ENCODE data around the gene PALLD.
"Not testable (repeated sequence)": the region's sequence is repeated elsewhere in the genome, so short reads cannot be mapped to it uniquely, and the experiment has no call there.

The PALLD gene

DNA sequence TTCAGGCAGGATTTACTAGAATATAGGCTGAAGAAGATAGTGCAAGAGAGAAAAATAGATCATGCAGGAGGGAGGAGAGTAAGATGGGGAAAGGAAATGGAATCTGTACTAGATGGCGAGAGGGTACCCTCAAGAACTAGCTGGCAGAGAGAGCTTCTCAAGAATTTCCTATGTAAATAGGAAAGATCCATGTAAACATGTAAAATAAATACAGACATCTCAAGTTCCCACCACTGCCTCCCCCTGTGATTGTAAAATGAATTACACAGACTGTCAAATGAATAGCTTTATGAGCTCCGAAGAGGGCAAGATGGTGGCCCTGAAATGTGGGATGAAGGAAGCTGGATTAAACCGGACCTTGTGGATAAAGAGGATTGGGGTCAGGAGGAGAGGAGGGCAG lies 178.0 kb downstream of the PALLD start:
- DNase-seq (ENCODE audit: low read depth in 2 of 2), result no peak

DNA sequence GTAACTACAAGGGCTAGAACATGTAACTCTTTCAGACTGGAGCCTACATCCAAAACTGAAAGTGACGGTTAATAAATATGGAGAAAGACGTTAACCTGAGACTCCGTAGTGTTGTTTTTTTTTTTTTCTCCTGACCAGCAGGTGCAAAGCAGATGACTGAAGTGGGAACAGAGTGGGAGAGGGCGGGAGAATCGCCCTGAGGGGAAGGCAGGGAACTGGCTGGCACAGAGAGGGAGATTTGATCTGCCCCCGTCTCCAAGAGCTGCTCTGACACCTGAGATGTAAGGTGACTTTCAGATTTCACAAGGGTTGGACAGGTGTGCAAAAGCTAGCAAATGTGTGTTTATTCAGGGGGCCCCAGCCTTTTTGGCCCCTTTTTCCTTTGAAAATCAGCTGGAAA lies 180.2 kb downstream of the PALLD start:
- no peak for DNase-seq (ENCODE audit: low read depth in 2 of 2)

DNA sequence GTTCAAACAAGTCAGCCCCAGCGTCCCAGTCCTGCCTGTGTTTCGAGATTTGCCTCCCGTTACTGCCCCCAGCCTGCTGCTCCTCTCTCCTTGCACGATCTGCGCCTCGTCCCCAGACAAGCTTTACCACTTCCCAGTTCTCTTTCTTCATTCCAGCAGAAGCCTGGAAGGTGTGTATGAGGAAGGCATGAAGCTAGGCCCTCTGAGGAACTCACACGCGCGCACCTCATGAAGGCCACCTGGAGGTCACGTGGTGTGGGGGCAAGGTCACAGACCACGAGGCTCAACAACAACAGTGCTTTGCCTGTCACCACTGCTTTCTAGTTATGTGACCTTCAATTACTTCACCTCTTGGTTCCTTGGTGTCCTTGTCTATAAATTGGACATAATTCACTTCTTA lies 181.0 kb downstream of the PALLD start:
- DNase-seq (ENCODE audit: low read depth in 2 of 2), result no peak

DNA sequence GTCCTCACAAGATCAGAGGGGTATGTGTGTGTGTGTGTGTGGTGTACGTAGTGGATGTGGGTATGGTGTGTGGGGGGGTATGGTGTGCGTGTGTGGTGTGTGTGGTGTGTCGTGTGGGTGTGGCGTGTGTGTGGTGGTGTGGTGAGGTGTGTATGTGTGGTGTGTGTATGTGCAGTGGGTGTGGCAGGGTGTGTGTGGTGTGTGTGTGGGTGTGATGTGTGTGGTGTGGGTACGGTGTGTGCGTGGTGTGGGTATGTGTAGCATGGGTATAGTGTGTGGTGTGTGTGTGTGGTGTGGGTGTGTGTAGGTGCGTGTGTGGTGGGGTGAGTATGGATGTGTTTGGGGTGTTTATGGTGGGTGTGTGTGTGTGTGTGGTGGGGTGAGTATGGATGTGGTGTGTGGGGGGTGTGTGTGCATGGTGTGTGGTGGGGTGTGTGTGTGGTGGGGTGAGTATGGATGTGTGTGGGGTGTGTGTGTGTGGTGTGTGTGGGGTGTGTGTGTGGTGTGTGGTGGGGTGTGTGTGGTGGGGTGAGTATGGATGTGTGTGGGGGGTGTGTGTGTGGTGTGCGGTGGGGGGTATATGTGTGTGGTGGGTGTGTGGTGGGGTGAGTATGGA lies 182.0 kb downstream of the PALLD start:
- no peak for DNase-seq (ENCODE audit: low read depth in 2 of 2)

DNA sequence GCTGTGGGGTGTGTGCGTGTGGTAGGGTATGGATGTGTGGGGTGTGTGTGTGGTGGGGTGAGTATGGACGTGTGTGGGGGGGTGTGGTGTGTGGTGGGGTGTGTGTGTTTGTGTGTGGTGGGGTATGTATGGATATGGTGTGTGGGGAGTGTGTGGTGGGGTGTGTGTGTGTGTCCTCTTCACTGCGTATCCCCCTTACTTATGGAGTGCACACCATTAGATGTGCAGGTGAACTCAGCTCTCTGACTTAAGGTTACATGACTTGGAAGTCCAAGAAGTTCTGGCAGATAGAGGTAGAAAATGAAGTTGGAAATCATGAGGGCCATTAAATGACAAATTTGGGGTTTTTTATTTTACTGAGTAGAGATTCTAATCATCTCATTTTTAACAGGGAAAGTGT lies 182.5 kb downstream of the PALLD start:
- DNase-seq (ENCODE audit: low read depth in 2 of 2), result no peak

DNA sequence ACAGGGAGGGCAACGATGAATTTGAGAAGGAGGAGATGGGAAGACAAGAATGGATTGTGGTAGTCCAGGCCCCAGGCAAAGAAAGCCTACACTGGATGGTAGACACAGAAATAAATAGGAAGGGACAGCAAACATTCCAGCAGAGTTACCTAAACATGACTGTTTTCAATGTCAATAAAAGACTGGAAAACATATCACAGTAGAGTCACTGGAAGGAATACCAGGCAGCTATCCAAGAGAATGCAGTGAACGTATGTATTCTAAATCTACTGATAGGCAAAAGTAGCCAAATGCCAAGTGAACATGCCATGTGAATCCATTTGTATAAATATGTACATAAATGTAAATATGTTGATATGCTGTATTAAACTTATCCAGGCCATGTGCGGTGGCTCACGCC lies 183.0 kb downstream of the PALLD start:
- DNase-seq (ENCODE audit: low read depth in 2 of 2), result no peak

DNA sequence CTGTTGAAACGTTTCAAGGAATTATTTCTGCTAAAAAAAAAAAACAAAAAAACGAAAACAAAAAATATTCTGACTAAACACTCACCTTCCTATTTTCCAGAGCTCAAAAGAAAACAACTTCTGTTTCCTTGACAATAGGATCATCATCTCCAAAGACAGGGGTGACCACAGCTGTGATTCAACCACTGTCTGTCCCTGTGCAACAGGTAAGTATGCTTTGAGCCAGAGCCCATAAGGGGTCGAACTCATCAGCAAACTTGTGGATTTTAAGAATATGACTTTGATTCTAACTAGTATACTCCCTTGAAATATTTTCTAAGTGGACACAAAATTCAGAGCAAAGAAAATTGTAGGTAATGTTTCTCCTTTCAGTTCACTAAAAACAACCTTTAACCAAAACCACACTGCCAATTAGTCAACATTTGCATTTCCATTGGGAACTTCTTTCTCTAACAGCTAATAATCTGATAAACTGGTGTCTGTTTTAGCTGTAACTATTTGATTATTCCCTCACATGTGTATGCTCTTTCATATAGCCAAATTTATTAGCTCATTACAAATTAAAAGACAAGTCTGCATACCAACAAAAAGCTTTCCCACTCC lies 186.1 kb downstream of the PALLD start:
- no peak for DNase-seq (ENCODE audit: low read depth in 2 of 2)

DNA sequence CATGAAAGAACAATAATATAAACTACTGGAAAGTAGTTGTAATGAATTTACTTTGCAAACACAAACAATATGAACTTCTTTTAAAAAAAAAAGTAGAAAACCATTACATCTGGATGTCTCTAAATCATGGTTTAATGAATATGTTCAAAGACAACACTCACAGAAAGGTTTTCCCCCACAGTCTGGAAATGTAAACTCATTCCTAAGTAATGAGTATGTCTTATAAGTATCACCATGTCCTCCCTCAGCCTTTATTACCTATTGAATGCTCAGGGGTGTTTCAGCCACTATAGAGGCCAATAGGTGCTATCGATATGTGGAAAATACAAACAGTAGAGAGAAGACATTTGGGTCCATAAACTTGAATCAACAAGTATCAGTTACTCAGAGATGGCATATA lies 186.7 kb downstream of the PALLD start:
- DNase-seq (ENCODE audit: low read depth in 2 of 2), result no peak

DNA sequence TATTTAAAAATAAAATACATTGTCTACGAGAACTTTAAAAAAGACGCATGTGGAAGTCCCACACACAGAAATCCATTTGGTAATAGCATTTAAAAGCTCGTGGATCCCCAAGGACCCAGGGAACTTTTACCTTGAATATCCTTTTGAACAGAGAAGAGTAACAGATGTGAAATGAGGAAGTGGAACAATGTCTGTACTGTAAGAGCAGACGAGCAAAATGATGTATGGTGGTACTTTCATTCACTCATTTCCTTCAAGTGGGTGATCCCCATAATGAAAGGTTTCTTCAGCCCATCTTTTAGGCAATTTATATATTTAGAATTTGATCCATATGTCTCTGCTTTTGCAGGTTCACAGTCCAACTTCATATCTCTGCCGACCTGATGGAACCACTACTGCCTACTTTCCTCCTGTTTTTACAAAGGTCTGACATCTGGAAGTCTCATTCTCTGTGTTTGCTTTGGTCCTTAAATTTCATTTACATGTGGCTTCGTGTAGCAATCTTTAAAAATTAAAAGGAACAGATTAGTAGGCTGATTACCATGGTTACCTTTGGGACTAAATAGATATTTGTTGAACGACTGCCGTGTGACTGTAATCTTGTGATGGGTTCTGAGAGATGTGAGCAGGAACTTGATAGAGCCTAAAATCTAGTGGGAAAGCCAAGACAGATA lies 188.4 kb downstream of the PALLD start:
- DNase-seq (ENCODE audit: low read depth in 2 of 2), result no peak

DNA sequence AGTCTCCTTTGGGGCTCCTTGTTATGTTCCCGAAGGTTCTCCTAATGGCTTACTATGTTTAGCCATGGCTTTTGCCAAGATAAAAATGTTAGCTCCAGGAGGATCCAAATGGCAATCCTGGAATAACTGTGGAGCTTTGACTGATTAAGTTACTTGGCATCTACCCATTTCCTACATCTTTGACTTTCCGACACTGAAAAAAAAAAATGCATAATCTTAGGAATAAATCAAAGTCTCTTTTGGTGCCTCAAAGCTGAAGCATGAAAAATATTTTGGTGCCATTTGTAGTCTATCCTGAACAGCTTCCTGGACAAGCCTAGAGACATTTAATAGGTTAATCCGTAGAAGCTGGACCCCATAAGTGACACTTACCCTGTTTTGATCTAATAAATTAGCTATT lies 191.7 kb downstream of the PALLD start:
- no peak for DNase-seq (ENCODE audit: low read depth in 2 of 2)

DNA sequence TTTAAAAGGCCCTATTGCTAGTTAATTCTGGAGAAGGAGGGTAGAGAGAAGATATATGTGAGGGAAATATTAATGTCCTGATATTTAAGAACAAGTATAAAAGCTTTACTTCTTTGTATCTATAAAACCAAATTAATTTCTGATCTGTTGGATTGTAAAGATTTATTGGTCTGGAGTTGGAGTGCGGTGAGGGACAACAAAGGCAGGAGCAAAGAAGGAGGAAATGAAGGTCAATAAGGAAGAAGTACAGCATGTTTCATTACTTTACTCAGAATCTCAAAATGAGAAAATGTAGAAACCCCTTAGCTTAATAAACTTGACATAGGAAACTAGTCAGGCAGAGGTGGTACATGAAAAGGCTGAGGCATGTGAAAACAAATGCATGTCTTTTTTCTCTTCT lies 192.9 kb downstream of the PALLD start:
- DNase-seq (ENCODE audit: low read depth in 2 of 2), result no peak

DNA sequence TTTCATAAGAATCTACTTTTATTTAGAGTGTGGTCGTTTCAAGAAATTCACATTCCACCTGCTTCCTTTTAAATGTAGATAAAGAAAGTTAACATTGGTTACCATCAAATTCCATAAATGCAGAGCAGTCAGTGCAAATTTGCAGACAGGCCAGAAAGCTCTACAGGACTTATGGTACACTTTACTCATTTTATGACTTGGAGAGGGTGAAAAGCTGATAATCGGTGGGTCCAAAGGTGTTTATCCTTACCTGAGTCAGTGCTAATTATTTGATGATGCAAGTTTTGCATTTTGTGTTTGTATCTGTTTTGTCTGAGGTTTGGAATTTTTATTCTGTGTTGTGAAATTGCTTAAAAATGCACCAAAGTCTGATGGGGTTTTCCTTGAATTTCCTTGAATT lies 193.3 kb downstream of the PALLD start:
- no peak for DNase-seq (ENCODE audit: low read depth in 2 of 2)

DNA sequence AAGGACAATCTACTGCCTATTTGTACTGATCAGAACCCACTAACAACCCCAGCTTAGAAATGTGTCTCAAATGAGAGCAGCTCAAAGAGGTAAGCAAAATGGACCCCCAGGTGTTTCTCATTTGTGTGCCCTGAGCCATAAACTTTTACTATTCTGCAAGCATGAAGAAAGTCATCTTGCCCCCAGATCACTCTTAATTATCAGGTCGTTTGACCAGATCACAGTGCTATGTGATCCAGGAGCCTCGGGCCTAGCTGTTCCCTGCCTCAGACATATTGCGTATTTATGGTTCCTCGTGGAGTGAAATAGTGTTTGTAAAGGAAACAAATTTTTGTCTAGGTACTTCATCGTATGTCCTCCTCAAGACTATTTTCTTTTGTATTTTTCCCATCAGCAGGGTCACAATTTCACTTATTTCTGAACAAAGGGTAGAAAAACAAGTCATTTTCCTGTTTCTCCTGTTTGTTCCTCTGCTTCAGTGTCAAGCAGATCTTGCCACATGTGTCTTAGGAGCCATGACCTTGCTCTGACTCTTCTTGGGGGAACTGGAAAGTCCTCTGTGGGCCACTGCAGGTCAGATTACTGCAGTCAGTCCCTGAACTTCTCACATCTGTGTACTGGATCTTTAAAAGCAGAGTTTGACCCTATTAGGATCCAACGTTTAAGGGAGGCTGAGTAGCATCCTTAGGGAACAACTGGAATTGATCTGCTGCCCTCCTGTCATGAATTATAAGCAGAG lies 194.9 kb downstream of the PALLD start:
- no peak for DNase-seq (ENCODE audit: low read depth in 2 of 2)

DNA sequence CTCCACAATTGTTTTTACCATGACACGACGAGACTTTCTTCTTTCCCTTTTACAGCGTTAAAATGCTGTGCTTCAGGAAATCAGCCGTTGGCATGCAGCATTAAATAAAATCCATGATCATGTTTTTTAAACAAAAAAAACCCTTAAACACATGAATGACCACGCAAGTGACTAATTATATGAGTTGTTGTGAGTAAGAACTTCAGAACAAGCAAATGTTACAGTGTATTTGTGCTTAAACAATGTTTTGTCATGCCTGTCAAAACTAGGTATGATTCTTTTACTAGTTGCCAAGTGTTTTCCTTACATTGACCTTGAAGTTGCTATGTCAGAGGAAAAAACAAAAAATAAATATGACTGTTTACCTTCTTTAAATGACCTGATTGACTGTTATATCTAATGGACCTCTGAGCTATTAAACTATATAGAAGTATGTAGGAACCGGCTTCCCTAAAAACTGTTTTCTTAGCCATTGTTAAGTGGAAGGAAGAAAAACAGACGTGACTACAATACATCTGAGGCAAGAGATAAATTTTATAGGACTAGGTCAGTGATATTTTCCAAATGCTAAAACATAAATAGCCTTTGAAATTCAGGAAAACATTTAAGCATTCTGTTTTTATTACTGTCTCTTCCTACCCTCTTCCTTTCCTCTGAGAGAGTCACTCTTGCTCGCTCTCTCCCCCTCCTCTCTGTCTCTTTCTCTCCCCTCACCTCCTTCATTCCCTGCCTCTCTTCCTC lies 197.1 kb downstream of the PALLD start:
- no peak for DNase-seq (ENCODE audit: low read depth in 2 of 2)

DNA sequence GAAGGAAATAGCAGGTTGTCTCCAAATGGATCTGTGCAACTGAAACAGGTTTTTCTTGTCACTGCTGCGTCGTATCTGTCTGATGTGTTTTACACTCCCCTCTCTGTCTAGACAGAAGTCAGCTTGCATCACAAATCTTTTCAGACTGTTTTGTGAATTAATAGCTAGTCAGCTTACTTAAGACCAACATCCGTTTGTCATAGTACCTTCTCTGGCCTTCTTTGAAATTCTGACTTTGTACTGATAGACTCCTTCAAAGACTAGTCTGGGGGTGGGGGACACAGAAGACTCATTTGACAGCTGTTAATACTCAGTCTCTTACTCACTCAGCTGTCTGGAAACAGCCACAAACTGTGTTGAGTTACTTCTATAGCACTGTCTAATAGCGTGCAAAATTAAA lies 197.8 kb downstream of the PALLD start:
- DNase-seq (ENCODE audit: low read depth in 2 of 2), result no peak

DNA sequence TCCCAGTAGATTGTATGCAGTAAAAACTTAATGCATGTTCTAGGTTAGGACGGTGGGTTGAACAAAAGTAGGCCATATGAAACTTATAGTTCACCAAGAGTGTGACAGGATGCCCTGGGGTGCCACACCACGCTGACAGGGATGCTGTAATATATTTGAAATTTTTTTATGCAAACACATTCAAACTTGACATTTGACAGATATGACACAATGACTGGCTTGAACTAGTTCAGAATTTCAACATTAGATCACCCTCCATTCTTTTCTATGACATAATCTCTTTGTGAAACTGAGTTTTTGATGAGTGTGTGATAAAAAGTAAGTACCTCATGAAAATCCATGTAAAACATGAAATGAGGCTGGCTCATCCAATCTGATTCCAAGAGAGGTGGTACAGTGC lies 198.4 kb downstream of the PALLD start:
- no peak for DNase-seq (ENCODE audit: low read depth in 2 of 2)

DNA sequence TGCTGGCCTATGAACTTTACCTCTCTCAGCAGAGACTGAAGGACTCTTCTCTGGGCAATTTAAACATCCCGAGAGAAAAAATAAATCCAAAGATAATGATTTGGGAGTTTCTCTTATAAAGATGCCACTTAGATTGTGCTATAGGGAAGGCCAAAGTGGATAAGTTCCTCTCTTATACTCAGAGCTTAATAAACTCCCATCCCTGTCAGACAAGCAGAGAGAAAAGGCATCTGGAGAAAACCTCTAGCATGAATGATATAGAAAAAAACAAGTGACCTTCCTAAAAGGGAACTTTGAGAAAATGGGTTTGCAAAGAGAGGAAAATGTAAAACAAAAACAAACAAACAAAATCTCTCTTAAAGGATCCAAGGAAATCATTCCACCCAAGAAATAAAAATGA lies 199.4 kb downstream of the PALLD start:
- no peak for DNase-seq (ENCODE audit: low read depth in 2 of 2)

DNA sequence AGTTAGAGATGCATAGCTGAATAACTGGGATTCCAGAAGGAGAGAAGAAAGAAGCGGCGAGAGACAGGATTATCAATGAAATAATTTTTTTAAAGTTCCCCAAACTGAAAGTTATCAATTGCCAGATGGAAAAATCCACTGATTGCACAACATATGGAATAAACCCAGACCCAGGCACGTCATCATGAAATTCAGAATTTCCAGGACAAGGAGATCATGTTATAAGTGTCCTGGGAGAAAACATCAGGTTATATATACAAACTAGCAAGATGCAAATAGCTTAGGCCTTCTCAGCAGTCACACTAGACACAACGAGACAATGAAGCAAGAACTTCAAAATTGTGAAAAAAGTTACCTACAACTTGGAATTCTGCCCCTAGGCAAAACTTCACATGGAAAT lies 200.0 kb downstream of the PALLD start:
- DNase-seq (ENCODE audit: low read depth in 2 of 2), result no peak

DNA sequence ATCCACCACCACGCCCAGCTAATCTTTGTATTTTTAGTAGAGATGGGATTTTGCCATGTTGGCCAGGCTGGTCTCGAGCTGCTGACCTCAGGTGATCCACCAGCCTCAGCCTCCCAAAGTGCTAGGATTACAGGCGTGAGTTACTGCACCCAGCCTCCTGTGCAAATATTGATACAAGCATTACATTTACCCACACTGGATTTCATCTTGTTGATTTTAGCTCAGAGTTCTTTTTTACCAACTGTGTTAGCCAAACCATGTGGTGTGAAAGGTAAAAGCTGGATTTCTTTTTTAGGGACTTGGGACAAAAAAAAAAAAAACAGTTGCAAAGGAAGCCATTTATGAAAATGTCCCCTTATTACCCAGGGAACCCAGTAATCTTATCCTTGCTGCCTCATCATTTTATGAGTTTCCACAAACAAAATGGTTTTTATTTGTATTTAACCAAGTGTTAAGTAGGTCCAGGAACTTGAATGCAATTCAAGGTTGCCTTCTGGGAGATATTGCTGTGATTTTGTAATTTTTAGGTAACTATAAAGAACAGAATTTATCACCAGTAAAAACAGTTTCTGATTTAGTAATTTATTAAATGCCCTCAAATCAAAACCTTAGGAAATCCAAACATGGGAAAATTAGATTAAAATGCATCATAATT lies 202.5 kb downstream of the PALLD start:
- DNase-seq (ENCODE audit: low read depth in 2 of 2), result no peak

DNA sequence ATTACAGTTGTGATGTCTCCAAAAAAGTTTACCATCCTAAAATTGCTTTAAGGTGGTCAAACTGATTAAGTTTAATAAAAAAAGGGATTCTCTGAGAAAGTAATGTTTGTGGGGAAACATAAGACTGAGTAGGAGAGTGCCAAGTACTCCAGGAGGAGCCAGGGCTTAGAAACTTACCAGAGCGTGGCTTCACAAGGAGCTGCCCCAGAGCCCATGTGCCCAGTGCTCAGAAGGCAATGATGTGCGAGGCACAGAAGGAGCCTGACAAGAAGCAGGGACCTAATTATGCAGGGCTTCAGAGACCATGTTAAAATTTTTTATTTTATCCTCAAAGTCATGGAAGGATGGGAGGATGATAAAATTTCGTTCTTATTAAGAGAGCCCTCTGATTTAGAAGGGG lies 204.2 kb downstream of the PALLD start:
- no peak for DNase-seq (ENCODE audit: low read depth in 2 of 2)

DNA sequence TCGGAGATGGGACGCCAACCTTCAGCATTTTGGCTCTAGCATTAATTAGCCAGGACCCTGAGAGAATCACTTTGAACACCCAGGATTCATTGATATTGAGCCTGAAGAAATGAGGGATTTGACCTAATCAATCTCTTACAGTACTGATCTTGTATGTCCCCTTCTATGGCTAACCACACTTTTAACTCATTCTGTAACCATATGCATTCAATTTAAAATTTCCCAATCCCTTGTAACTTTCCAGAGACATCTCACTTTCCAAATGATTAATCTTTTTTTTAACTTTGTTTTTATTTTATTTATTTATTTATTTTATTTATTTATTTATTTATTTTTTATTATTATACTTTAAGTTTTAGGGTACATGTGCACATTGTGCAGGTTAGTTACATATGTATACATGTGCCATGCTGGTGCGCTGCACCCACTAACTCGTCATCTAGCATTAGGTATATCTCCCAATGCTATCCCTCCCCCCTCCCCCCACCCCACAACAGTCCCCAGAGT lies 205.8 kb downstream of the PALLD start:
- not testable (repeated sequence) for DNase-seq (ENCODE audit: low read depth in 2 of 2)
